ENCODE measurements around the gene HOMER3. TPM values are rescaled to one million over a fixed set of nuclear protein-coding genes. Genes with fewer than 3 reads are reported as not detected.
"Not testable (repeated sequence)": the region's sequence is repeated elsewhere in the genome, so short reads cannot be mapped to it uniquely, and the experiment has no call there.

Gene HOMER3
- total RNA-seq, 1 experiment from 2014 or later = 25.0 TPM

- in situ Hi-C loops (cut with HindIII; ENCODE audit: low sequenced_read_pairs) = no loop called here
Measured at GRCh38 chr19:18960370-18960769, 19.4 kb upstream of the HOMER3 start.

GRCh38 chr19:18955042-18955441 is 14.0 kb upstream of the HOMER3 start:
- no peak for DNase-seq (ENCODE audit: low spot score)
- in situ Hi-C loops (cut with HindIII; ENCODE audit: low sequenced_read_pairs) = no loop called here

More at GRCh38 chr19:18960370-18960769, 19.4 kb upstream of the HOMER3 start:
- DNase-seq (ENCODE audit: low spot score) = no peak

- in situ Hi-C loops (cut with HindIII; ENCODE audit: low sequenced_read_pairs) = no loop called here
- no peak for DNase-seq (ENCODE audit: low spot score)
Measured at GRCh38 chr19:18954094-18954493, 13.1 kb upstream of the HOMER3 start.

GRCh38 chr19:18952364-18953003 is 11.5 kb upstream of the HOMER3 start:
- in situ Hi-C loops (cut with HindIII; ENCODE audit: low sequenced_read_pairs); DNase-seq (ENCODE audit: low spot score): not testable (repeated sequence)

- DNase-seq (ENCODE audit: low spot score) = no peak
- in situ Hi-C loops (cut with HindIII; ENCODE audit: low sequenced_read_pairs) = no loop called here
Measured at GRCh38 chr19:18951721-18952281, 10.8 kb upstream of the HOMER3 start.

- in situ Hi-C loops (cut with HindIII; ENCODE audit: low sequenced_read_pairs) = no loop called here
- no peak for DNase-seq (ENCODE audit: low spot score)
Measured at GRCh38 chr19:18949858-18950257, 8.8 kb upstream of the HOMER3 start.

GRCh38 chr19:18948976-18949356 is 7.9 kb upstream of the HOMER3 start:
- in situ Hi-C loops (cut with HindIII; ENCODE audit: low sequenced_read_pairs) = no loop called here
- DNase-seq (ENCODE audit: low spot score) = no peak

- DNase-seq (ENCODE audit: low spot score) = no peak
- in situ Hi-C loops (cut with HindIII; ENCODE audit: low sequenced_read_pairs) = no loop called here
Measured at GRCh38 chr19:18948075-18948975, 7.3 kb upstream of the HOMER3 start.

- in situ Hi-C loops (cut with HindIII; ENCODE audit: low sequenced_read_pairs) = no loop called here
- DNase-seq (ENCODE audit: low spot score) = peak; percentile 14
Measured at GRCh38 chr19:18946918-18947317, 5.9 kb upstream of the HOMER3 start.

- no peak for DNase-seq (ENCODE audit: low spot score)
- in situ Hi-C loops (cut with HindIII; ENCODE audit: low sequenced_read_pairs) = no loop called here
Measured at GRCh38 chr19:18946335-18946734, 5.3 kb upstream of the HOMER3 start.

GRCh38 chr19:18945297-18945696 is 4.3 kb upstream of the HOMER3 start:
- DNase-seq (ENCODE audit: low spot score) = no peak
- in situ Hi-C loops (cut with HindIII; ENCODE audit: low sequenced_read_pairs) = no loop called here

GRCh38 chr19:18943465-18943864 is 2.4 kb upstream of the HOMER3 start:
- no peak for DNase-seq (ENCODE audit: low spot score)
- in situ Hi-C loops (cut with HindIII; ENCODE audit: low sequenced_read_pairs) = no loop called here

- no peak for DNase-seq (ENCODE audit: low spot score)
- in situ Hi-C loops (cut with HindIII; ENCODE audit: low sequenced_read_pairs) = no loop called here
Measured at GRCh38 chr19:18942692-18943091, 1.7 kb upstream of the HOMER3 start.

- in situ Hi-C loops (cut with HindIII; ENCODE audit: low sequenced_read_pairs) = no loop called here
- DNase-seq (ENCODE audit: low spot score) = no peak
Measured at GRCh38 chr19:18941628-18942354, 774 bp upstream of the HOMER3 start.

- DNase-seq (ENCODE audit: low spot score) = no peak
- in situ Hi-C loops (cut with HindIII; ENCODE audit: low sequenced_read_pairs) = no loop called here
Measured at GRCh38 chr19:18939922-18940768, 872 bp downstream of the HOMER3 start.

GRCh38 chr19:18939163-18939562 is 1.9 kb downstream of the HOMER3 start:
- in situ Hi-C loops (cut with HindIII; ENCODE audit: low sequenced_read_pairs) = no loop called here
- no peak for DNase-seq (ENCODE audit: low spot score)

- DNase-seq (ENCODE audit: low spot score) = no peak
- in situ Hi-C loops (cut with HindIII; ENCODE audit: low sequenced_read_pairs) = no loop called here
Measured at GRCh38 chr19:18933297-18933696, 7.7 kb downstream of the HOMER3 start.

- in situ Hi-C loops (cut with HindIII; ENCODE audit: low sequenced_read_pairs) = no loop called here
- DNase-seq (ENCODE audit: low spot score) = peak; percentile 44
Measured at GRCh38 chr19:18932216-18932841, 8.7 kb downstream of the HOMER3 start.

Data from G401 (cell line).